Panc1 (cell line): ENCODE results near the gene NVL. TPM values are rescaled to one million over a fixed set of nuclear protein-coding genes. Genes with fewer than 3 reads are reported as not detected.

Experiments
- ATAC-seq: fragments of 200-7000 bp; cut with Tn5 transposase; 2 replicates; pipeline ENCODE4 v1.9.1; 2020; ENCODE audit warnings: mild to moderate bottlenecking, moderate library complexity
- BruUV-seq: library from RNA; stranded (reverse); fragments of 400-500 nt; replicated peaks from 2 replicates; lab custom pipeline; 2021; lab: Mats Ljungman, UMichigan
- CTCF ChIA-PET: fragments of 300-600 bp; sonication (Branson Sonifier 250); formaldehyde crosslinking; loops from one replicate; lab custom pipeline; 2022; ENCODE audit warnings: antibody characterized with exemption; lab: Charles Lee
- POLR2A ChIA-PET: fragments of 300-600 bp; sonication (Branson Sonifier 250); formaldehyde crosslinking; loops from one replicate; lab custom pipeline; 2022; ENCODE audit warnings: antibody characterized with exemption; lab: Charles Lee
- DNase-seq: peaks from one replicate; pipeline ENCODE4 v3.0.0-alpha.2; 2010; ENCODE audit warnings: low read depth, low spot score
- H3K27ac ChIP-seq: 2 replicates; pipeline ENCODE4 v1.5.1; 2011; ENCODE audit warnings: mild to moderate bottlenecking, low read length, inconsistent platforms
- H3K27me3 ChIP-seq: fragments of 200-500 bp; sonication (Bioruptor generic); 2 replicates; pipeline ENCODE4 v1.6.0; 2014; ENCODE audit warnings: low read length, inconsistent platforms; ENCODE audit not compliant: control insufficient read depth, insufficient read depth
- H3K36me3 ChIP-seq: fragments of 200-500 bp; sonication (Bioruptor generic); 2 replicates; pipeline ENCODE4 v1.5.1; 2014; ENCODE audit warnings: inconsistent platforms, mild to moderate bottlenecking, low read length, moderate library complexity; ENCODE audit not compliant: control insufficient read depth, insufficient read depth
- H3K4me1 ChIP-seq: 2 replicates; pipeline ENCODE4 v1.5.1; 2011; ENCODE audit warnings: inconsistent platforms, mild to moderate bottlenecking, low read length, moderate library complexity; ENCODE audit not compliant: control insufficient read depth, insufficient read depth
- H3K4me3 ChIP-seq, 2 experiments: 2 replicates each; pipeline ENCODE4 v1.5.1; 2011 to 2012; ENCODE audit warnings: low read depth in 2 of 2, low read length in 2 of 2, mild to moderate bottlenecking in 2 of 2, inconsistent platforms in 1 of 2, moderate library complexity in 1 of 2
- H3K9me3 ChIP-seq: fragments of 200-500 bp; sonication (Bioruptor generic); 2 replicates; pipeline ENCODE4 v1.5.1; 2014; ENCODE audit warnings: low read depth, mild to moderate bottlenecking, inconsistent platforms, low read length, moderate library complexity; ENCODE audit not compliant: control insufficient read depth, insufficient read depth
- POLR2AphosphoS5 ChIP-seq: IDR thresholded peaks from 2 replicates; pipeline ENCODE4 v1.6.1; 2012; ENCODE audit warnings: mild to moderate bottlenecking, low read depth, low read length, moderate library complexity
- SIN3A ChIP-seq: IDR thresholded peaks from 2 replicates; pipeline ENCODE4 v1.6.1; 2012; ENCODE audit warnings: low read depth, mild to moderate bottlenecking, low read length, moderate library complexity, borderline replicate concordance; ENCODE audit not compliant: insufficient read depth
- TCF7L2 ChIP-seq: IDR thresholded peaks from 2 replicates; pipeline ENCODE4 v1.6.1; 2011; ENCODE audit warnings: mild to moderate bottlenecking, low read depth, low read length, inconsistent platforms
- in situ Hi-C: cut with HindIII; loops from 2 replicates; pipeline ENCODE4 v1.10.0; 2016; ENCODE audit warnings: low sequenced_read_pairs, low pct_unique_long_range_greater_than_20kb
- intact Hi-C: fragments of 100-400 bp; cut with micrococcal nuclease; formaldehyde crosslinking; loops from one replicate; pipeline ENCODE4 v1.10.0; 2022; ENCODE audit not compliant: unreplicated experiment
- total RNA-seq: library from RNA; stranded (reverse); gene quantifications from one replicate; pipeline ENCODE4 v1.2.1, GENCODE V29; 2021; ENCODE audit not compliant: unreplicated experiment
- TF ChIP-seq, protein P1 (sequence below): fragments of 450-650 bp; IDR thresholded peaks from 2 replicates; pipeline ENCODE4 v1.5.1; 2017; ENCODE audit warnings: mild to moderate bottlenecking
- TF ChIP-seq, protein P2 (sequence below), 2 experiments: IDR thresholded peaks; 2 replicates each; pipeline ENCODE4 v1.6.1; 2011 to 2012; ENCODE audit warnings: low read depth in 2 of 2, control low read depth in 1 of 2, low read length in 1 of 2, mild to moderate bottlenecking in 1 of 2, moderate library complexity in 1 of 2; ENCODE audit not compliant: insufficient read depth in 1 of 2

The NVL gene
- total RNA-seq, 1 experiment from 2014 or later: 25.0 TPM

DNA sequence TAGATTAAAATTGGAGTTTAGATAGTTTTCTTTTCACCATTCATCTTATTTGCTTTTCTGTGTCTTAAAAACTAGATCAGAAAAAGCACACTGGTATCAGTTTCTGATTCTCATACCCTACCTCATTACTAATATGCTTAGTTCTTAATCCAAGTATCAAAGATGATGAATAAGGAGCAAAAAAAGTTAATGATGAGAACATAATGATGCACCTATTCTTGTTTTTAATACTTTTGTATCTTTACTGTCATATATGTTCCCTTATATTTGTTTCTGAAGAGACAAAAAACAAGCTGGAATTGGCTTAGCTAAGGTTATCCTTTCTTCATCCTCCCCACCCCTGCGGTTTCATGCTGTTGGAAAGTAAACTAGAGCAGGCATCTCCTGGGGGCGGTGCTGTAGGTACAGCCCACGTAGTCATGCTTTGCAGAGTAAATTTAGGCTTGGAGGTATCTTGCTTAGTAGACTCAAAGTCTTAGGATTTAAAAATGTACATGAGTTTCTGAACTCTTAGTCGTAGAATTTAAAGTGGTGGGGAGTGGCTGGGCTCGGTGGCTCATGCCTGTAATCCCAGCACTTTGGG, 43.1 kb upstream of the NVL start:
- no peak overlapping the region for H3K27ac ChIP-seq
- H3K4me1 ChIP-seq: no peaks in the 10 kb centered on the region
- no TSS peak for BruUV-seq
- intact Hi-C loops: no loop called here
- in situ Hi-C loops: no loop called here
- peaks cover 21% of the 10 kb centered on the region for H3K36me3 ChIP-seq
- H3K9me3 ChIP-seq: no peaks in the 10 kb centered on the region
- TF ChIP-seq TCF7L2: no peak
- TF ChIP-seq, protein P1, sequence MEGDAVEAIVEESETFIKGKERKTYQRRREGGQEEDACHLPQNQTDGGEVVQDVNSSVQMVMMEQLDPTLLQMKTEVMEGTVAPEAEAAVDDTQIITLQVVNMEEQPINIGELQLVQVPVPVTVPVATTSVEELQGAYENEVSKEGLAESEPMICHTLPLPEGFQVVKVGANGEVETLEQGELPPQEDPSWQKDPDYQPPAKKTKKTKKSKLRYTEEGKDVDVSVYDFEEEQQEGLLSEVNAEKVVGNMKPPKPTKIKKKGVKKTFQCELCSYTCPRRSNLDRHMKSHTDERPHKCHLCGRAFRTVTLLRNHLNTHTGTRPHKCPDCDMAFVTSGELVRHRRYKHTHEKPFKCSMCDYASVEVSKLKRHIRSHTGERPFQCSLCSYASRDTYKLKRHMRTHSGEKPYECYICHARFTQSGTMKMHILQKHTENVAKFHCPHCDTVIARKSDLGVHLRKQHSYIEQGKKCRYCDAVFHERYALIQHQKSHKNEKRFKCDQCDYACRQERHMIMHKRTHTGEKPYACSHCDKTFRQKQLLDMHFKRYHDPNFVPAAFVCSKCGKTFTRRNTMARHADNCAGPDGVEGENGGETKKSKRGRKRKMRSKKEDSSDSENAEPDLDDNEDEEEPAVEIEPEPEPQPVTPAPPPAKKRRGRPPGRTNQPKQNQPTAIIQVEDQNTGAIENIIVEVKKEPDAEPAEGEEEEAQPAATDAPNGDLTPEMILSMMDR: no peak
- TF ChIP-seq POLR2AphosphoS5: no peak
- no peak for TF ChIP-seq SIN3A
- TF ChIP-seq, protein P2, sequence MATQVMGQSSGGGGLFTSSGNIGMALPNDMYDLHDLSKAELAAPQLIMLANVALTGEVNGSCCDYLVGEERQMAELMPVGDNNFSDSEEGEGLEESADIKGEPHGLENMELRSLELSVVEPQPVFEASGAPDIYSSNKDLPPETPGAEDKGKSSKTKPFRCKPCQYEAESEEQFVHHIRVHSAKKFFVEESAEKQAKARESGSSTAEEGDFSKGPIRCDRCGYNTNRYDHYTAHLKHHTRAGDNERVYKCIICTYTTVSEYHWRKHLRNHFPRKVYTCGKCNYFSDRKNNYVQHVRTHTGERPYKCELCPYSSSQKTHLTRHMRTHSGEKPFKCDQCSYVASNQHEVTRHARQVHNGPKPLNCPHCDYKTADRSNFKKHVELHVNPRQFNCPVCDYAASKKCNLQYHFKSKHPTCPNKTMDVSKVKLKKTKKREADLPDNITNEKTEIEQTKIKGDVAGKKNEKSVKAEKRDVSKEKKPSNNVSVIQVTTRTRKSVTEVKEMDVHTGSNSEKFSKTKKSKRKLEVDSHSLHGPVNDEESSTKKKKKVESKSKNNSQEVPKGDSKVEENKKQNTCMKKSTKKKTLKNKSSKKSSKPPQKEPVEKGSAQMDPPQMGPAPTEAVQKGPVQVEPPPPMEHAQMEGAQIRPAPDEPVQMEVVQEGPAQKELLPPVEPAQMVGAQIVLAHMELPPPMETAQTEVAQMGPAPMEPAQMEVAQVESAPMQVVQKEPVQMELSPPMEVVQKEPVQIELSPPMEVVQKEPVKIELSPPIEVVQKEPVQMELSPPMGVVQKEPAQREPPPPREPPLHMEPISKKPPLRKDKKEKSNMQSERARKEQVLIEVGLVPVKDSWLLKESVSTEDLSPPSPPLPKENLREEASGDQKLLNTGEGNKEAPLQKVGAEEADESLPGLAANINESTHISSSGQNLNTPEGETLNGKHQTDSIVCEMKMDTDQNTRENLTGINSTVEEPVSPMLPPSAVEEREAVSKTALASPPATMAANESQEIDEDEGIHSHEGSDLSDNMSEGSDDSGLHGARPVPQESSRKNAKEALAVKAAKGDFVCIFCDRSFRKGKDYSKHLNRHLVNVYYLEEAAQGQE (IDR thresholded peaks at IDR 0.05; ENCODE audit: insufficient read depth in 1 of 2, low read depth in 2 of 2, low read length in 1 of 2): no peak
- ChIA-PET POLR2A (no interaction called here), CTCF (no interaction called here)
- DNase-seq: no peak
- H3K27me3 ChIP-seq: no peaks in the 10 kb centered on the region
- ATAC-seq: no peak
- no peak overlapping the region for H3K4me3 ChIP-seq

DNA sequence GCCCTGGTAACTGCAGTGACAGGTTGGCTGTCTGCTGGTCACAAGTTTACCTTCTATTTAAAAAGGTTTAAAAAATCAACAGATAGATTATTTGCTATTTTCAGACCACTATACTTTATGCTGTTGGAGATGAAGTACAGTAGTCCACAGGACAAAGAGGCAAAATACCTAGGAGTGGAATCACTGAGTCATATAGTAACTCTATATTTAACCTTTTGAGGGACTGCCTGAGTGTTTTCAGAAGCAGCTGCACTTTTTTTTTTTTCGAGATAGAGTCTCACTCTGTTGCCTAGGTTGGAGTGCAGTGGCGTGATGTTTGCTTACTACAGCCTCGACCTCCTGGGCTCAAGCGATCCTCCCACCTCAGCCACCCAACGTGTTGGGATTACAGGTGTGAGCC, 38.4 kb upstream of the NVL start:
- ChIA-PET CTCF (no interaction called here), POLR2A (no interaction called here)
- in situ Hi-C loops (no loop called here), intact Hi-C loops (no loop called here)
- Histone ChIP-seq H3K4me1 (no peaks in the 10 kb centered on the region), H3K27me3 (no peaks in the 10 kb centered on the region), H3K9me3 (no peaks in the 10 kb centered on the region), H3K4me3 (no peak overlapping the region), H3K36me3 (peaks cover 17% of the 10 kb centered on the region), H3K27ac (no peak overlapping the region)
- TF ChIP-seq, protein P2 (IDR thresholded peaks at IDR 0.05; ENCODE audit: insufficient read depth in 1 of 2, low read depth in 2 of 2, low read length in 1 of 2): no peak
- TF ChIP-seq SIN3A (no peak), TCF7L2 (no peak), POLR2AphosphoS5 (no peak)
- TF ChIP-seq, protein P1: no peak
- no peak for DNase-seq
- no peak for ATAC-seq
- no TSS peak for BruUV-seq
